Measurements from ENCODE around the gene ANAPC7. TPM values are rescaled to one million over a fixed set of nuclear protein-coding genes. Genes with fewer than 3 reads are reported as not detected.
"Not testable (repeated sequence)": the region's sequence is repeated elsewhere in the genome, so short reads cannot be mapped to it uniquely, and the experiment has no call there.

ANAPC7 gene
- polyA plus RNA-seq, result 57.0 TPM
- long read RNA-seq, donor 1, transcript ANAPC7-203 (11 exons, 3,045 nt), result major isoform, 6 of 8 reads
- long read RNA-seq, donor 1, partial matches to known transcripts, result 0 of 8 reads
- long read RNA-seq, donor 1, other reads (novel, unspliced or antisense), result 0 of 8 reads
- long read RNA-seq, donor 2, transcript ANAPC7-203 (11 exons, 3,045 nt), result major isoform, 5 of 12 reads
- long read RNA-seq, donor 2, partial matches to known transcripts, result 0 of 12 reads
- long read RNA-seq, donor 2, other reads (novel, unspliced or antisense), result 0 of 12 reads
- long read RNA-seq, donor 3, result 0 reads
- long read RNA-seq, donor 4, partial matches to known transcripts, result 0 of 1 reads
- long read RNA-seq, donor 4, other reads (novel, unspliced or antisense), result 0 of 1 reads
- long read RNA-seq, donor 5, partial matches to known transcripts, result 0 of 1 reads
- long read RNA-seq, donor 5, other reads (novel, unspliced or antisense), result 0 of 1 reads
- long read RNA-seq, donor 6, partial matches to known transcripts, result 0 of 4 reads
- long read RNA-seq, donor 6, other reads (novel, unspliced or antisense), result 0 of 4 reads
- long read RNA-seq, donor 7, partial matches to known transcripts, result 0 of 7 reads
- long read RNA-seq, donor 7, other reads (novel, unspliced or antisense), result 0 of 7 reads
- long read RNA-seq, donor 8, transcript ANAPC7-203 (11 exons, 3,045 nt), result major isoform, 7 of 8 reads
- long read RNA-seq, donor 8, partial matches to known transcripts, result 0 of 8 reads
- long read RNA-seq, donor 8, other reads (novel, unspliced or antisense), result 0 of 8 reads
- long read RNA-seq, donor 9, transcript ANAPC7-203 (11 exons, 3,045 nt), result major isoform, 5 of 6 reads
- long read RNA-seq, donor 9, partial matches to known transcripts, result 0 of 6 reads
- long read RNA-seq, donor 9, other reads (novel, unspliced or antisense), result 0 of 6 reads
- long read RNA-seq, donor 10, transcript ANAPC7-203 (11 exons, 3,045 nt), result major isoform, 5 of 10 reads
- long read RNA-seq, donor 10, partial matches to known transcripts, result 0 of 10 reads
- long read RNA-seq, donor 10, other reads (novel, unspliced or antisense), result 0 of 10 reads
- long read RNA-seq, donor 11, partial matches to known transcripts, result 0 of 5 reads
- long read RNA-seq, donor 11, other reads (novel, unspliced or antisense), result 0 of 5 reads

- peak within 1 kb of the TSS; percentile 85 for H3K27ac ChIP-seq (ENCODE audit: low read length)
- peak; percentile 87 to 90 for DNase-seq
- 0% methylated on average over 2 of the region's 62 CpGs for WGBS (ENCODE audit: insufficient coverage, low lambda C conversion rate)
- H3K36me3 ChIP-seq (ENCODE audit: control insufficient read depth, insufficient read depth, low read length), result peaks cover 9% of the 10 kb centered on the region
- peaks cover 8% of the 10 kb centered on the region for H3K4me1 ChIP-seq (ENCODE audit: control insufficient read depth, insufficient read depth, low read length)
- no peaks in the 10 kb centered on the region for H3K9me3 ChIP-seq (ENCODE audit: control insufficient read depth, low read depth, low read length)
- peak within 1 kb of the TSS; percentile 89 for H3K4me3 ChIP-seq (ENCODE audit: low read length)
- H3K27me3 ChIP-seq (ENCODE audit: control insufficient read depth, insufficient read depth, low read length), result no peaks in the 10 kb centered on the region
These were observed at the start of gene ANAPC7 for GRCh38 chr12:110403146-110403975. Gene ANAPC7, minus strand, starts transcription at chr12:110403708. Its CDS starts 81 bp downstream, at chr12:110403627.

GRCh38 chr12:110451263-110451662, 47.8 kb upstream of the ANAPC7 start:
- Histone ChIP-seq H3K27ac (ENCODE audit: low read length) (no peak overlapping the region), H3K9me3 (ENCODE audit: control insufficient read depth, low read depth, low read length) (no peaks in the 10 kb centered on the region), H3K27me3 (ENCODE audit: control insufficient read depth, insufficient read depth, low read length) (no peaks in the 10 kb centered on the region), H3K4me1 (ENCODE audit: control insufficient read depth, insufficient read depth, low read length) (no peaks in the 10 kb centered on the region), H3K4me3 (ENCODE audit: low read length) (no peak overlapping the region), H3K36me3 (ENCODE audit: control insufficient read depth, insufficient read depth, low read length) (peaks cover 22% of the 10 kb centered on the region)
- no peak for DNase-seq
- no CpG with 5 or more reads among the region's 1 CpG for WGBS (ENCODE audit: insufficient coverage, low lambda C conversion rate)

GRCh38 chr12:110449799-110450497, 46.4 kb upstream of the ANAPC7 start, which contains the start of gene ARPC3:
Gene ARPC3, minus strand, starts transcription at chr12:110450337. Its CDS starts 77 bp downstream, at chr12:110450260.
- H3K9me3 ChIP-seq (ENCODE audit: control insufficient read depth, low read depth, low read length), result no peaks in the 10 kb centered on the region
- WGBS (ENCODE audit: insufficient coverage, low lambda C conversion rate), result 0% methylated on average over 1 of the region's 51 CpGs
- H3K27me3 ChIP-seq (ENCODE audit: control insufficient read depth, insufficient read depth, low read length), result no peaks in the 10 kb centered on the region
- H3K4me3 ChIP-seq (ENCODE audit: low read length), result peak within 1 kb of the TSS; percentile 91
- no peaks in the 10 kb centered on the region for H3K4me1 ChIP-seq (ENCODE audit: control insufficient read depth, insufficient read depth, low read length)
- peaks cover 26% of the 10 kb centered on the region for H3K36me3 ChIP-seq (ENCODE audit: control insufficient read depth, insufficient read depth, low read length)
- peak within 1 kb of the TSS; percentile 96 for H3K27ac ChIP-seq (ENCODE audit: low read length)
- peak; percentile 95 to 96 for DNase-seq

- H3K36me3 ChIP-seq (ENCODE audit: control insufficient read depth, insufficient read depth, low read length), result peaks cover 56% of the 10 kb centered on the region
- H3K27me3 ChIP-seq (ENCODE audit: control insufficient read depth, insufficient read depth, low read length), result no peaks in the 10 kb centered on the region
- no peaks in the 10 kb centered on the region for H3K4me1 ChIP-seq (ENCODE audit: control insufficient read depth, insufficient read depth, low read length)
- WGBS (ENCODE audit: insufficient coverage, low lambda C conversion rate), result 100% methylated on average over 1 of the region's 3 CpGs
- DNase-seq, result no peak
- H3K9me3 ChIP-seq (ENCODE audit: control insufficient read depth, low read depth, low read length), result no peaks in the 10 kb centered on the region
- no peak overlapping the region for H3K4me3 ChIP-seq (ENCODE audit: low read length)
- no peak overlapping the region for H3K27ac ChIP-seq (ENCODE audit: low read length)
These were observed 40.9 kb upstream of the ANAPC7 start for GRCh38 chr12:110444455-110444854.

- Histone ChIP-seq H3K27me3 (ENCODE audit: control insufficient read depth, insufficient read depth, low read length) (no peaks in the 10 kb centered on the region), H3K4me3 (ENCODE audit: low read length) (no peak overlapping the region), H3K36me3 (ENCODE audit: control insufficient read depth, insufficient read depth, low read length) (peaks cover 49% of the 10 kb centered on the region), H3K4me1 (ENCODE audit: control insufficient read depth, insufficient read depth, low read length) (no peaks in the 10 kb centered on the region), H3K27ac (ENCODE audit: low read length) (no peak overlapping the region), H3K9me3 (ENCODE audit: control insufficient read depth, low read depth, low read length) (no peaks in the 10 kb centered on the region)
- DNase-seq, result no peak
- no CpG with 5 or more reads among the region's 2 CpGs for WGBS (ENCODE audit: insufficient coverage, low lambda C conversion rate)
These were observed 32.7 kb upstream of the ANAPC7 start for GRCh38 chr12:110436231-110436630.

GRCh38 chr12:110431957-110432587, 28.6 kb upstream of the ANAPC7 start:
- DNase-seq, result no peak
- Histone ChIP-seq H3K27me3 (ENCODE audit: control insufficient read depth, insufficient read depth, low read length) (no peaks in the 10 kb centered on the region), H3K4me1 (ENCODE audit: control insufficient read depth, insufficient read depth, low read length) (no peaks in the 10 kb centered on the region), H3K9me3 (ENCODE audit: control insufficient read depth, low read depth, low read length) (no peaks in the 10 kb centered on the region), H3K27ac (ENCODE audit: low read length) (no peak overlapping the region), H3K4me3 (ENCODE audit: low read length) (peak overlapping the region; percentile 52), H3K36me3 (ENCODE audit: control insufficient read depth, insufficient read depth, low read length) (peaks cover 19% of the 10 kb centered on the region)
- 80% methylated on average over 1 of the region's 12 CpGs for WGBS (ENCODE audit: insufficient coverage, low lambda C conversion rate)

GRCh38 chr12:110429676-110430075, 26.2 kb upstream of the ANAPC7 start:
- DNase-seq; H3K36me3 ChIP-seq (ENCODE audit: control insufficient read depth, insufficient read depth, low read length); H3K27ac ChIP-seq (ENCODE audit: low read length); H3K27me3 ChIP-seq (ENCODE audit: control insufficient read depth, insufficient read depth, low read length); H3K9me3 ChIP-seq (ENCODE audit: control insufficient read depth, low read depth, low read length); H3K4me1 ChIP-seq (ENCODE audit: control insufficient read depth, insufficient read depth, low read length); H3K4me3 ChIP-seq (ENCODE audit: low read length): not testable (repeated sequence)
- WGBS (ENCODE audit: insufficient coverage, low lambda C conversion rate), result no CpG with 5 or more reads among the region's 15 CpGs

GRCh38 chr12:110426406-110426805, 22.9 kb upstream of the ANAPC7 start:
- DNase-seq, result no peak
- WGBS (ENCODE audit: insufficient coverage, low lambda C conversion rate), result no CpG with 5 or more reads among the region's 3 CpGs
- Histone ChIP-seq H3K27me3 (ENCODE audit: control insufficient read depth, insufficient read depth, low read length) (no peaks in the 10 kb centered on the region), H3K4me3 (ENCODE audit: low read length) (no peak overlapping the region), H3K27ac (ENCODE audit: low read length) (no peak overlapping the region), H3K4me1 (ENCODE audit: control insufficient read depth, insufficient read depth, low read length) (no peaks in the 10 kb centered on the region), H3K36me3 (ENCODE audit: control insufficient read depth, insufficient read depth, low read length) (no peaks in the 10 kb centered on the region), H3K9me3 (ENCODE audit: control insufficient read depth, low read depth, low read length) (no peaks in the 10 kb centered on the region)

GRCh38 chr12:110424237-110424636, 20.7 kb upstream of the ANAPC7 start:
- DNase-seq, result no peak
- Histone ChIP-seq H3K36me3 (ENCODE audit: control insufficient read depth, insufficient read depth, low read length) (no peaks in the 10 kb centered on the region), H3K27me3 (ENCODE audit: control insufficient read depth, insufficient read depth, low read length) (no peaks in the 10 kb centered on the region), H3K9me3 (ENCODE audit: control insufficient read depth, low read depth, low read length) (no peaks in the 10 kb centered on the region), H3K4me1 (ENCODE audit: control insufficient read depth, insufficient read depth, low read length) (no peaks in the 10 kb centered on the region), H3K27ac (ENCODE audit: low read length) (no peak overlapping the region), H3K4me3 (ENCODE audit: low read length) (no peak overlapping the region)
- no CpG with 5 or more reads among the region's 3 CpGs for WGBS (ENCODE audit: insufficient coverage, low lambda C conversion rate)

Measured in large intestine (tissue), 12 donors.